ENCODE results near the gene MPV17L2. TPM values are rescaled to one million over a fixed set of nuclear protein-coding genes. Genes with fewer than 3 reads are reported as not detected.

MPV17L2 gene
- total and polyA plus RNA-seq, 4 donors, result 3.6 to 28.0 (median 14.1) TPM

GRCh38 chr19:18194554-18195238 lies 1.7 kb downstream of the MPV17L2 start (continued):
- TF ChIP-seq FOXA2 (IDR thresholded peaks at IDR 0.05), result no peak
- TF ChIP-seq MAX (IDR thresholded peaks at IDR 0.05), result no peak

- TF ChIP-seq RAD21 (IDR thresholded peaks at IDR 0.05), result no peak
- TF ChIP-seq HNF4G (IDR thresholded peaks at IDR 0.05), result no peak
- Histone ChIP-seq H3K4me1 (ENCODE audit: control insufficient read depth in 4 of 4, insufficient read depth in 4 of 4, low read length in 3 of 4) (peaks cover 7 to 19% (median 13%) of the 10 kb centered on the region in 4 donors), H3K9ac (ENCODE audit: low read depth in 1 of 2, low read length in 2 of 2) (no peak overlapping the region), H3K9me3 (ENCODE audit: control insufficient read depth in 4 of 4, low read length in 3 of 4) (no peaks in the 10 kb centered on the region), H3K36me3 (ENCODE audit: control insufficient read depth in 4 of 4, insufficient read depth in 3 of 4, low read depth in 1 of 4, low read length in 3 of 4) (peaks cover 0 to 12% (median 4%) of the 10 kb centered on the region in 4 donors), H3K27me3 (ENCODE audit: control insufficient read depth in 4 of 4, insufficient read depth in 4 of 4, low read length in 3 of 4) (no peaks in the 10 kb centered on the region), H3K27ac (ENCODE audit: low read depth in 1 of 2, low read length in 2 of 2) (no peak overlapping the region), H3K4me3 (ENCODE audit: low read depth in 1 of 3, low read length in 3 of 3) (no peak overlapping the region)
- WGBS, result 89% methylated on average over 7 of the region's 7 CpGs
- no peak for DNase-seq (ENCODE audit: low spot score)
Measured at GRCh38 chr19:18196511-18196845, 3.5 kb downstream of the MPV17L2 start.

- H3K9ac ChIP-seq (ENCODE audit: low read depth in 1 of 2, low read length in 2 of 2), result no peak overlapping the region
- no peak for TF ChIP-seq HNF4G (IDR thresholded peaks at IDR 0.05)
- TF ChIP-seq HNF4A (conservative IDR thresholded peaks at IDR 0.05), result no peak
- TF ChIP-seq TAF1 (conservative IDR thresholded peaks at IDR 0.05), result no peak
- no peak for TF ChIP-seq CTCF (IDR thresholded peaks at IDR 0.05; ENCODE audit: low read depth, low read length, missing input control)
- TF ChIP-seq FOXA1 (IDR thresholded peaks at IDR 0.05), result no peak
- TF ChIP-seq JUND (IDR thresholded peaks at IDR 0.05), result no peak
- peaks cover 0 to 12% (median 4%) of the 10 kb centered on the region in 4 donors for H3K36me3 ChIP-seq (ENCODE audit: control insufficient read depth in 4 of 4, insufficient read depth in 3 of 4, low read depth in 1 of 4, low read length in 3 of 4)
- H3K9me3 ChIP-seq (ENCODE audit: control insufficient read depth in 4 of 4, low read length in 3 of 4), result no peaks in the 10 kb centered on the region
- H3K27me3 ChIP-seq (ENCODE audit: control insufficient read depth in 4 of 4, insufficient read depth in 4 of 4, low read length in 3 of 4), result no peaks in the 10 kb centered on the region
- 97% methylated on average over 18 of the region's 18 CpGs for WGBS
- no peak overlapping the region for H3K27ac ChIP-seq (ENCODE audit: low read depth in 1 of 2, low read length in 2 of 2)
- peaks cover 7 to 13% (median 10%) of the 10 kb centered on the region in 4 donors for H3K4me1 ChIP-seq (ENCODE audit: control insufficient read depth in 4 of 4, insufficient read depth in 4 of 4, low read length in 3 of 4)
- DNase-seq (ENCODE audit: low spot score), result no peak
- no peak overlapping the region for H3K4me3 ChIP-seq (ENCODE audit: low read depth in 1 of 3, low read length in 3 of 3)
Measured at GRCh38 chr19:18197306-18197705, 4.3 kb downstream of the MPV17L2 start.

GRCh38 chr19:18197941-18198340 lies 4.9 kb downstream of the MPV17L2 start:
- H3K9me3 ChIP-seq (ENCODE audit: control insufficient read depth in 4 of 4, low read length in 3 of 4), result no peaks in the 10 kb centered on the region
- no peaks in the 10 kb centered on the region for H3K27me3 ChIP-seq (ENCODE audit: control insufficient read depth in 4 of 4, insufficient read depth in 4 of 4, low read length in 3 of 4)
- no peak overlapping the region for H3K9ac ChIP-seq (ENCODE audit: low read depth in 1 of 2, low read length in 2 of 2)
- WGBS, result 87% methylated on average over 6 of the region's 6 CpGs
- no peak for DNase-seq (ENCODE audit: low spot score)
- no peak overlapping the region for H3K27ac ChIP-seq (ENCODE audit: low read depth in 1 of 2, low read length in 2 of 2)
- H3K4me1 ChIP-seq (ENCODE audit: control insufficient read depth in 4 of 4, insufficient read depth in 4 of 4, low read length in 3 of 4), result peaks cover 8 to 16% (median 13%) of the 10 kb centered on the region in 4 donors
- H3K36me3 ChIP-seq (ENCODE audit: control insufficient read depth in 4 of 4, insufficient read depth in 3 of 4, low read depth in 1 of 4, low read length in 3 of 4), result peaks cover 0 to 12% (median 4%) of the 10 kb centered on the region in 4 donors
- H3K4me3 ChIP-seq (ENCODE audit: low read depth in 1 of 3, low read length in 3 of 3), result no peak overlapping the region
- TF ChIP-seq MAX (IDR thresholded peaks at IDR 0.05), result no peak
- TF ChIP-seq FOXA2 (IDR thresholded peaks at IDR 0.05), result no peak
- no peak for TF ChIP-seq RAD21 (IDR thresholded peaks at IDR 0.05)
- TF ChIP-seq HNF4G (IDR thresholded peaks at IDR 0.05), result no peak
- TF ChIP-seq JUND (IDR thresholded peaks at IDR 0.05), result no peak
- TF ChIP-seq GABPA (IDR thresholded peaks at IDR 0.05 in 1 of 2, conservative IDR thresholded peaks at IDR 0.05 in 1 of 2), result no peak
- TF ChIP-seq TAF1 (conservative IDR thresholded peaks at IDR 0.05), result no peak
- TF ChIP-seq YY1 (IDR thresholded peaks at IDR 0.05), result no peak
- no peak for TF ChIP-seq ATF3 (IDR thresholded peaks at IDR 0.05)
- TF ChIP-seq EGR1 (IDR thresholded peaks at IDR 0.05; ENCODE audit: low read depth in 2 of 2), result no peak
- no peak for TF ChIP-seq ZBTB33 (IDR thresholded peaks at IDR 0.05)
- no peak for TF ChIP-seq FOXA1 (IDR thresholded peaks at IDR 0.05)
- no peak for TF ChIP-seq REST (IDR thresholded peaks at IDR 0.05)
- no peak for TF ChIP-seq RXRA (IDR thresholded peaks at IDR 0.05)
